ENCODE results near the gene SYNGR2. TPM values are rescaled to one million over a fixed set of nuclear protein-coding genes. Genes with fewer than 3 reads are reported as not detected.

The SYNGR2 gene
- total and polyA plus RNA-seq, 2 donors, result 47.1 to 149 TPM

- Histone ChIP-seq H3K9me3 (ENCODE audit: control insufficient read depth in 2 of 2, insufficient read depth in 1 of 2, low read length in 1 of 2) (no peaks in the 10 kb centered on the region), H3K4me1 (ENCODE audit: control insufficient read depth in 2 of 2, insufficient read depth in 2 of 2, low read length in 2 of 2) (peaks cover 9 to 39% of the 10 kb centered on the region in 2 donors), H3K36me3 (ENCODE audit: control insufficient read depth in 2 of 2, insufficient read depth in 2 of 2, low read length in 1 of 2) (peaks cover 13 to 22% of the 10 kb centered on the region in 2 donors), H3K27me3 (ENCODE audit: control insufficient read depth in 2 of 2, insufficient read depth in 1 of 2, low read length in 1 of 2) (no peaks in the 10 kb centered on the region), H3K4me3 (ENCODE audit: low read length in 2 of 2) (no peak overlapping the region), H3K27ac (ENCODE audit: low read depth in 1 of 2, low read length in 1 of 2) (no peak overlapping the region)
- no peak for DNase-seq (ENCODE audit: low read depth in 6 of 9, low spot score in 9 of 9)
- WGBS, result 93% methylated on average over 10 of the region's 10 CpGs
Measured at GRCh38 chr17:78184351-78184750, 16.0 kb downstream of the SYNGR2 start.

GRCh38 chr17:78184868-78185267 is 16.5 kb downstream of the SYNGR2 start:
- DNase-seq (ENCODE audit: low read depth in 6 of 9, low spot score in 9 of 9), result no peak
- Histone ChIP-seq H3K36me3 (ENCODE audit: control insufficient read depth in 2 of 2, insufficient read depth in 2 of 2, low read length in 1 of 2) (peaks cover 12 to 18% of the 10 kb centered on the region in 2 donors), H3K9me3 (ENCODE audit: control insufficient read depth in 2 of 2, insufficient read depth in 1 of 2, low read length in 1 of 2) (no peaks in the 10 kb centered on the region), H3K4me1 (ENCODE audit: control insufficient read depth in 2 of 2, insufficient read depth in 2 of 2, low read length in 2 of 2) (peaks cover 9 to 39% of the 10 kb centered on the region in 2 donors), H3K4me3 (ENCODE audit: low read length in 2 of 2) (no peak overlapping the region), H3K27ac (ENCODE audit: low read depth in 1 of 2, low read length in 1 of 2) (no peak overlapping the region), H3K27me3 (ENCODE audit: control insufficient read depth in 2 of 2, insufficient read depth in 1 of 2, low read length in 1 of 2) (no peaks in the 10 kb centered on the region)
- WGBS, result 97% methylated on average over 9 of the region's 9 CpGs

GRCh38 chr17:78185981-78186691 is 17.8 kb downstream of the SYNGR2 start:
- no peak for DNase-seq (ENCODE audit: low read depth in 6 of 9, low spot score in 9 of 9)

GRCh38 chr17:78186692-78187595 is 18.6 kb downstream of the SYNGR2 start, which contains the start of the genes AFMID and TK1:
Gene AFMID (plus strand): TSS chr17:78187362. CDS start chr17:78187371, 9 bp downstream.
Gene TK1 (minus strand): TSS chr17:78187052. CDS start chr17:78186994, 58 bp downstream.
- H3K36me3 ChIP-seq (ENCODE audit: control insufficient read depth in 2 of 2, insufficient read depth in 2 of 2, low read length in 1 of 2), result peaks cover 9 to 19% of the 10 kb centered on the region in 2 donors
- H3K4me1 ChIP-seq (ENCODE audit: control insufficient read depth in 2 of 2, insufficient read depth in 2 of 2, low read length in 2 of 2), result peaks cover 9 to 39% of the 10 kb centered on the region in 2 donors
- H3K4me3 ChIP-seq (ENCODE audit: low read length in 2 of 2), result peak within 1 kb of the TSS; percentile 46 to 62
- no peaks in the 10 kb centered on the region for H3K27me3 ChIP-seq (ENCODE audit: control insufficient read depth in 2 of 2, insufficient read depth in 1 of 2, low read length in 1 of 2)
- no peaks in the 10 kb centered on the region for H3K9me3 ChIP-seq (ENCODE audit: control insufficient read depth in 2 of 2, insufficient read depth in 1 of 2, low read length in 1 of 2)
- WGBS, result 5% methylated on average over 57 of the region's 57 CpGs
- H3K27ac ChIP-seq (ENCODE audit: low read depth in 1 of 2, low read length in 1 of 2), result peak within 1 kb of the TSS; percentile 20 to 60
- DNase-seq (ENCODE audit: low read depth in 6 of 9, low spot score in 9 of 9), result peak; percentile 40 to 81 (median 57)

More at GRCh38 chr17:78185981-78186691, 17.8 kb downstream of the SYNGR2 start:
- Histone ChIP-seq H3K4me3 (ENCODE audit: low read length in 2 of 2) (peak overlapping the region; percentile 46 to 62), H3K4me1 (ENCODE audit: control insufficient read depth in 2 of 2, insufficient read depth in 2 of 2, low read length in 2 of 2) (peaks cover 9 to 39% of the 10 kb centered on the region in 2 donors), H3K27ac (ENCODE audit: low read depth in 1 of 2, low read length in 1 of 2) (no peak overlapping the region), H3K9me3 (ENCODE audit: control insufficient read depth in 2 of 2, insufficient read depth in 1 of 2, low read length in 1 of 2) (no peaks in the 10 kb centered on the region), H3K27me3 (ENCODE audit: control insufficient read depth in 2 of 2, insufficient read depth in 1 of 2, low read length in 1 of 2) (no peaks in the 10 kb centered on the region), H3K36me3 (ENCODE audit: control insufficient read depth in 2 of 2, insufficient read depth in 2 of 2, low read length in 1 of 2) (peaks cover 9 to 22% of the 10 kb centered on the region in 2 donors)
- 73% methylated on average over 10 of the region's 10 CpGs for WGBS

- 96% methylated on average over 5 of the region's 5 CpGs for WGBS
- Histone ChIP-seq H3K4me3 (ENCODE audit: low read length in 2 of 2) (no peak overlapping the region), H3K9me3 (ENCODE audit: control insufficient read depth in 2 of 2, insufficient read depth in 1 of 2, low read length in 1 of 2) (peaks cover 0 to 5% of the 10 kb centered on the region in 2 donors), H3K27me3 (ENCODE audit: control insufficient read depth in 2 of 2, insufficient read depth in 1 of 2, low read length in 1 of 2) (no peaks in the 10 kb centered on the region), H3K36me3 (ENCODE audit: control insufficient read depth in 2 of 2, insufficient read depth in 2 of 2, low read length in 1 of 2) (peaks cover 10 to 11% of the 10 kb centered on the region in 2 donors), H3K4me1 (ENCODE audit: control insufficient read depth in 2 of 2, insufficient read depth in 2 of 2, low read length in 2 of 2) (no peaks in the 10 kb centered on the region), H3K27ac (ENCODE audit: low read depth in 1 of 2, low read length in 1 of 2) (no peak overlapping the region)
- no peak for DNase-seq (ENCODE audit: low read depth in 6 of 9, low spot score in 9 of 9)
Measured at GRCh38 chr17:78196716-78197115, 28.3 kb downstream of the SYNGR2 start.

- Histone ChIP-seq H3K27me3 (ENCODE audit: control insufficient read depth in 2 of 2, insufficient read depth in 1 of 2, low read length in 1 of 2) (no peaks in the 10 kb centered on the region), H3K36me3 (ENCODE audit: control insufficient read depth in 2 of 2, insufficient read depth in 2 of 2, low read length in 1 of 2) (peaks cover 10 to 11% of the 10 kb centered on the region in 2 donors), H3K4me3 (ENCODE audit: low read length in 2 of 2) (no peak overlapping the region), H3K4me1 (ENCODE audit: control insufficient read depth in 2 of 2, insufficient read depth in 2 of 2, low read length in 2 of 2) (no peaks in the 10 kb centered on the region), H3K9me3 (ENCODE audit: control insufficient read depth in 2 of 2, insufficient read depth in 1 of 2, low read length in 1 of 2) (peaks cover 0 to 5% of the 10 kb centered on the region in 2 donors), H3K27ac (ENCODE audit: low read depth in 1 of 2, low read length in 1 of 2) (no peak overlapping the region)
- WGBS, result 96% methylated on average over 9 of the region's 9 CpGs
- DNase-seq (ENCODE audit: low read depth in 6 of 9, low spot score in 9 of 9), result no peak
Measured at GRCh38 chr17:78197147-78197832, 28.9 kb downstream of the SYNGR2 start.

- Histone ChIP-seq H3K36me3 (ENCODE audit: control insufficient read depth in 2 of 2, insufficient read depth in 2 of 2, low read length in 1 of 2) (peaks cover 13 to 16% of the 10 kb centered on the region in 2 donors), H3K27me3 (ENCODE audit: control insufficient read depth in 2 of 2, insufficient read depth in 1 of 2, low read length in 1 of 2) (no peaks in the 10 kb centered on the region), H3K9me3 (ENCODE audit: control insufficient read depth in 2 of 2, insufficient read depth in 1 of 2, low read length in 1 of 2) (peaks cover 0 to 5% of the 10 kb centered on the region in 2 donors), H3K27ac (ENCODE audit: low read depth in 1 of 2, low read length in 1 of 2) (no peak overlapping the region), H3K4me1 (ENCODE audit: control insufficient read depth in 2 of 2, insufficient read depth in 2 of 2, low read length in 2 of 2) (no peaks in the 10 kb centered on the region), H3K4me3 (ENCODE audit: low read length in 2 of 2) (no peak overlapping the region)
- no peak for DNase-seq (ENCODE audit: low read depth in 6 of 9, low spot score in 9 of 9)
- WGBS, result 98% methylated on average over 6 of the region's 6 CpGs
Measured at GRCh38 chr17:78200451-78200850, 32.1 kb downstream of the SYNGR2 start.

GRCh38 chr17:78202666-78203065 is 34.3 kb downstream of the SYNGR2 start:
- Histone ChIP-seq H3K4me3 (ENCODE audit: low read length in 2 of 2) (no peak overlapping the region), H3K9me3 (ENCODE audit: control insufficient read depth in 2 of 2, insufficient read depth in 1 of 2, low read length in 1 of 2) (peaks cover 1 to 5% of the 10 kb centered on the region in 2 donors), H3K27me3 (ENCODE audit: control insufficient read depth in 2 of 2, insufficient read depth in 1 of 2, low read length in 1 of 2) (no peaks in the 10 kb centered on the region), H3K27ac (ENCODE audit: low read depth in 1 of 2, low read length in 1 of 2) (no peak overlapping the region), H3K36me3 (ENCODE audit: control insufficient read depth in 2 of 2, insufficient read depth in 2 of 2, low read length in 1 of 2) (peaks cover 15 to 16% of the 10 kb centered on the region in 2 donors), H3K4me1 (ENCODE audit: control insufficient read depth in 2 of 2, insufficient read depth in 2 of 2, low read length in 2 of 2) (no peaks in the 10 kb centered on the region)
- WGBS, result 97% methylated on average over 8 of the region's 8 CpGs
- no peak for DNase-seq (ENCODE audit: low read depth in 6 of 9, low spot score in 9 of 9)

Data from thymus (tissue), 11 donors.